Measurements from ENCODE around the gene FBXO31. TPM values are rescaled to one million over a fixed set of nuclear protein-coding genes. Genes with fewer than 3 reads are reported as not detected.

Gene FBXO31
- total and polyA plus RNA-seq, 9 of the 15 experiments (the other 6 are each of a cell fraction or from before 2014, with no cell fraction given): 0.18 to 33.3 (median 10.9) TPM

DNA sequence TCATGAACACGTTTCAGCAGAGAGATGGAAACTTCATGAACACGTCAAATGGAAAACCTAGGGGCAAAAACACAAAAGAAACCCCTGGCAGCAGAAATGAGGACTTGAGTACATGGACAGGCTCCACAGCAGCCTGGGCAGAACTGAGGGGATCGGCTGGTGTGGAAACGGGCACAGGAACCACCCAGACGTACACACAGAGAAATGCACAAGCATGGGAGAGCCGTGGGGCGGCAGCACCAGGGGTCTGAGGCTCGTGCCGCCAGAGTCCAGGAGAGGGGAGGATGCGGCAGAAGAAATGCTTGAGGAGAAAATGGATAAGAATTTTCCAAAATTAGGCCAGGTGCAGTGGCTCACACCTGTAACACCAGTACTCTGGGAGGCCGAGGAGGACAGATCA, 38.5 kb upstream of the FBXO31 start:
- peaks cover 0 to 10% of the 10 kb centered on the region in 2 experiments; a peak in 3 of 5 replicates for H3K4me1 ChIP-seq (replicated peaks in 1 of 2; ENCODE audit: control insufficient read depth in 2 of 2, insufficient read depth in 2 of 2, low read length in 2 of 2)
- in situ Hi-C loops (cut with MboI): no loop called here
- no peaks in the 10 kb centered on the region for H3K9me3 ChIP-seq (replicated peaks; ENCODE audit: control insufficient read depth, insufficient read depth, low read depth, low read length)
- H3K27me3 ChIP-seq (ENCODE audit: control insufficient read depth in 2 of 2, insufficient read depth in 2 of 2, low read length in 2 of 2): no peaks in the 10 kb centered on the region; a peak in 1 of 5 replicates
- DNase-seq (ENCODE audit: extremely low read depth in 1 of 4, low spot score in 3 of 4) (no peak), FAIRE-seq (no peak), ATAC-seq (no peak)
- H3K36me3 ChIP-seq (ENCODE audit: control insufficient read depth, insufficient read depth, low read length): peaks cover 40% of the 10 kb centered on the region; the same call in 2 of the 3 replicates
- BruUV-seq (replicated peaks): no TSS peak
- no peak overlapping the region for H3K4me3 ChIP-seq
- POLR2A ChIA-PET: interaction anchor here (0.6 kb wide), 1 partner anchor 12 kb away, joined by 4 read pairs; no protein-coding TSS in a partner anchor
- H4K20me1 ChIP-seq (replicated peaks; ENCODE audit: control insufficient read depth, insufficient read depth, low read length): 0 out of 2 replicates have a peak, but pooled peaks cover 4% of the 10 kb centered on the region
- no peak overlapping the region for H2AFZ ChIP-seq (ENCODE audit: low read depth, low read length)
- intact Hi-C loops (cut with micrococcal nuclease): no loop called here
- no peak overlapping the region for H3K9ac ChIP-seq (ENCODE audit: insufficient read depth in 1 of 2, low read depth in 2 of 2, low read length in 2 of 2)
- CTCF ChIA-PET (ENCODE audit: low intra/inter-chr PET ratio): no interaction called here
- WGBS (ENCODE audit: insufficient coverage, low coverage, missing lambda C conversion rate): 84% methylated on average over 11 of the region's 11 CpGs
- H3K27ac ChIP-seq (ENCODE audit: extremely low read depth, low read depth, low read length): no peak overlapping the region
- peaks cover 4% of the 10 kb centered on the region for H3K9me1 ChIP-seq (ENCODE audit: control insufficient read depth, insufficient read depth, low read length)
- H3K4me2 ChIP-seq (ENCODE audit: insufficient read depth, low read length): no peak overlapping the region
- no peaks in the 10 kb centered on the region for H3K79me2 ChIP-seq (ENCODE audit: control insufficient read depth, insufficient read depth, low read length)
- no peak for TF ChIP-seq ZNF695 (CRISPR knock-in tag; IDR thresholded peaks at IDR 0.05)
- TF ChIP-seq ZNF318 (IDR thresholded peaks at IDR 0.05; ENCODE audit: borderline replicate concordance in 1 of 2, low read depth in 1 of 2): no peak
- TF ChIP-seq POU5F1 (IDR thresholded peaks at IDR 0.05; ENCODE audit: borderline replicate concordance, low read depth, low read length, partially characterized antibody): no peak
- TF ChIP-seq NR2C1 (IDR thresholded peaks at IDR 0.05): no peak
- TF ChIP-seq NR2C1 (tag; IDR thresholded peaks at IDR 0.05): no peak
- TF ChIP-seq, protein P1, sequence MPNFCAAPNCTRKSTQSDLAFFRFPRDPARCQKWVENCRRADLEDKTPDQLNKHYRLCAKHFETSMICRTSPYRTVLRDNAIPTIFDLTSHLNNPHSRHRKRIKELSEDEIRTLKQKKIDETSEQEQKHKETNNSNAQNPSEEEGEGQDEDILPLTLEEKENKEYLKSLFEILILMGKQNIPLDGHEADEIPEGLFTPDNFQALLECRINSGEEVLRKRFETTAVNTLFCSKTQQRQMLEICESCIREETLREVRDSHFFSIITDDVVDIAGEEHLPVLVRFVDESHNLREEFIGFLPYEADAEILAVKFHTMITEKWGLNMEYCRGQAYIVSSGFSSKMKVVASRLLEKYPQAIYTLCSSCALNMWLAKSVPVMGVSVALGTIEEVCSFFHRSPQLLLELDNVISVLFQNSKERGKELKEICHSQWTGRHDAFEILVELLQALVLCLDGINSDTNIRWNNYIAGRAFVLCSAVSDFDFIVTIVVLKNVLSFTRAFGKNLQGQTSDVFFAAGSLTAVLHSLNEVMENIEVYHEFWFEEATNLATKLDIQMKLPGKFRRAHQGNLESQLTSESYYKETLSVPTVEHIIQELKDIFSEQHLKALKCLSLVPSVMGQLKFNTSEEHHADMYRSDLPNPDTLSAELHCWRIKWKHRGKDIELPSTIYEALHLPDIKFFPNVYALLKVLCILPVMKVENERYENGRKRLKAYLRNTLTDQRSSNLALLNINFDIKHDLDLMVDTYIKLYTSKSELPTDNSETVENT (CRISPR knock-in tag; IDR thresholded peaks at IDR 0.05): no peak
- no peak for TF ChIP-seq ZNF23 (CRISPR knock-in tag; IDR thresholded peaks at IDR 0.05)
- no peak for TF ChIP-seq KLF13 (tag; IDR thresholded peaks at IDR 0.05; ENCODE audit: borderline replicate concordance, low read depth)

Data from K562 (cell line).